NT2/D1 (cell line): ENCODE measurements around the gene OCIAD1.

Experiments used
- SUZ12 ChIP-seq: IDR thresholded peaks from 2 replicates; pipeline ENCODE4 v1.6.1; 2011; ENCODE audit not compliant: insufficient read length, insufficient read depth; ENCODE audit errors: extremely low read depth
- YY1 ChIP-seq: IDR thresholded peaks from 2 replicates; pipeline ENCODE4 v1.6.1; 2011; ENCODE audit not compliant: insufficient read length, insufficient read depth
- ZNF274 ChIP-seq: IDR thresholded peaks from 2 replicates; pipeline ENCODE4 v1.6.1; 2011; ENCODE audit warnings: mild to moderate bottlenecking, low read depth, low read length

DNA sequence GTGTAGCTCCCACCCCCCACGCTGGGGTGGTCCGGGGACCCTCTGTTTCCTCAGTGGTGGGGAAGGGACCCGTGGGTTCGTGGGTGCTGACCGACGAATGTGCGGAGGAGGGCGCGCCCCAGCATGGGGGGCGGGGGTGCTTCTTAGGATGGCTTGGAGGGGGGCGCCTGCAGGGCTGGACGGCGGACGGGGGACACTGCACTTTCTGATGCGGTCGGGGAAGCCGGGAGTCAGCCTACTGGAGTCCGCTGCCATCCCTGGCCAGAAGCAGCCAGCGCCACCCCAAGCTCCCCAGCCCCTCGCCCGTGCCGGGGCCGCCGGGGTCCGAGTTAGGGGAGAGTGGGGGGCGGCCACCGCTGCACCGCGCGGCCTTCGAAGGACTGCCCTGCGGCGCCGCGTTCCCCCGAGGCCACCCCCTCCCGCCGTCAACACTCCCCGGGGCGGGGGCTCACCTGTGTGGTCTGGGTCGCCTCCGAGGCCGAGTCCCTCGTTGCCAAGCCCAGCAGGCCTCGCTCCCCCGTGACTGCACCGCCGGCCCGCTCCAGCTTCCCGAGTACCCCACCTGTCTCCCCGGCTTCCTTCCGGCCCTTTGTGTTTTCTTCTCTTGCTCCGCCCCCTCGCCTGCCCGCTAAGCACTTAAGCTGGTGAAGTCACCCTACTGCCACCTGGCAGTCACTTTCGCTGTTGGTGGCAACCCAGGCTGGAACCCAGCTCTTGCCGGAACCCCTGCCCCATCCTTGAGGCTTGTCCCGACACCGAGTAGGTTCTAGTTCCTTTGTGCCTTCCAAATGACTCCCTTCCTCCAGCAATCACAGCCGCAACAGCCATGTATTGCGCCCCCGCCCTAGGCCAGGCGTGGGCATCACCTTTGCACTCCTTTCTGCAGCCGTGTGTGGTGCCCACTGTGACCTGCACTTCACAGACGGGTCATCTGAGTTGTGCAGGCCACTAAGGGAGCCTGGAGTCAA lies 75.6 kb downstream of the OCIAD1 start, which contains the start of gene OCIAD2:
- TF ChIP-seq SUZ12: no peak
- no peak for TF ChIP-seq ZNF274
- TF ChIP-seq YY1: no peak
